Activated T-cell treated with anti-CD3 and anti-CD28 coated beads, Interleukin-2, amount 50 U/mL, for 72 hours (primary cell): ENCODE measurements around the gene TMPRSS4. TPM values are rescaled to one million over a fixed set of nuclear protein-coding genes. Genes with fewer than 3 reads are reported as not detected.

ENCODE experiments used
- ATAC-seq, 2 donors: fragments of 150-1000 bp; cut with Tn5 transposase; replicated peaks in 1 of 2; 2 replicates each; pipeline ENCODE4 v1.10.0; 2021; ENCODE audit warnings: moderate library complexity in 2 of 2, mild to moderate bottlenecking in 1 of 2
- DNase-seq, 2 donors: peaks; one replicate each; pipeline ENCODE4 v3.0.0; 2021 to 2022; ENCODE audit warnings: mixed read lengths in 1 of 2
- H3K27ac Mint-ChIP-seq: one replicate; pipeline ENCODE4 v1.8.0; 2022; ENCODE audit warnings: mild to moderate bottlenecking, moderate library complexity, mixed read lengths
- H3K27me3 Mint-ChIP-seq: one replicate; pipeline ENCODE4 v1.8.0; 2022; ENCODE audit warnings: low read depth, mixed read lengths
- H3K36me3 Mint-ChIP-seq, 2 donors: one replicate each; pipeline ENCODE4 v1.8.0; 2022; ENCODE audit warnings: mixed read lengths in 2 of 2, mild to moderate bottlenecking in 1 of 2; ENCODE audit not compliant: insufficient read depth in 2 of 2
- H3K4me1 Mint-ChIP-seq: one replicate; pipeline ENCODE4 v1.8.0; 2022; ENCODE audit warnings: low read depth, mixed read lengths
- H3K4me3 Mint-ChIP-seq, 2 donors: one replicate each; pipeline ENCODE4 v1.8.0; 2022; ENCODE audit warnings: mild to moderate bottlenecking in 2 of 2, mixed read lengths in 2 of 2, moderate library complexity in 2 of 2
- H3K9me3 Mint-ChIP-seq, 2 donors: one replicate each; pipeline ENCODE4 v1.8.0; 2022; ENCODE audit warnings: mixed read lengths in 2 of 2
- total RNA-seq, 2 donors: library from RNA; stranded (reverse); gene quantifications; one replicate each; pipeline ENCODE4 v1.2.3, GENCODE V29; 2022

TMPRSS4 gene
- total RNA-seq, 2 donors from 2014 or later, result 0.07 TPM; not detected in 1

DNA sequence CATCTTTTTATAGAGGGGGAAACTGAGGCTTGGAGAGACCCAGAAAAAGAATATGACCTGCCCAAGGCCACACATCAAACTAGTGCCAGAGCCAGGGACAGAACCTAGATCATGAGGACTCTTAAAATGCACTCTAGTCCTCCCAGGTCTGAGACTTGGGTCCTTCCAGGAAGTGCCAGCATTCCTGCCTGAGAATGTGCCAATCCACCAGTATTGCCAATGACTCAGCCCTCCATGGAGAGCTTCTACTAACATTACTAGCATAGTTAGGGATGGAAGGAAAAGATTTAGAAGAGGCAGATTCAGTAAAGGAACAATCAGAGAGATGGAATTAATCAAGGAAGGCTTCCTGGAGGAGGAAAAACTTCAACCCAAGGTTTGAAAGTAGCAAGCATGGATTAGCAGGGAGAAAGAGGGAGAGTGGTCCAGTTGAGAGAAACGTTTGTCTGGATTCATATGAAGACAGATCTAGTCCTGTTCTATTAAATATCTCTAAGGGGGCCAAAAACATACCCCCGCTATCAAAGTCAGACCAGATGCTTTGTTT lies 30.0 kb downstream of the TMPRSS4 start:
- peaks cover 9% of the 10 kb centered on the region for H3K27me3 Mint-ChIP-seq
- DNase-seq (no peak), ATAC-seq (no peak)
- no peak overlapping the region for H3K4me3 Mint-ChIP-seq
- no peak overlapping the region for H3K27ac Mint-ChIP-seq
- H3K36me3 Mint-ChIP-seq, result no peaks in the 10 kb centered on the region
- no peaks in the 10 kb centered on the region for H3K9me3 Mint-ChIP-seq
- H3K4me1 Mint-ChIP-seq, result no peaks in the 10 kb centered on the region

GRCh38 chr11:118108513-118108912 lies 31.6 kb downstream of the TMPRSS4 start:
- ATAC-seq, result no peak
- H3K36me3 Mint-ChIP-seq, result no peaks in the 10 kb centered on the region
- DNase-seq, result no peak
- H3K9me3 Mint-ChIP-seq, result no peaks in the 10 kb centered on the region
- H3K27me3 Mint-ChIP-seq, result peaks cover 9% of the 10 kb centered on the region
- no peaks in the 10 kb centered on the region for H3K4me1 Mint-ChIP-seq
- no peak overlapping the region for H3K4me3 Mint-ChIP-seq
- H3K27ac Mint-ChIP-seq, result no peak overlapping the region

GRCh38 chr11:118109231-118109630 lies 32.4 kb downstream of the TMPRSS4 start:
- no peak for DNase-seq
- Mint-ChIP-seq H3K27me3 (peaks cover 9% of the 10 kb centered on the region), H3K27ac (no peak overlapping the region), H3K9me3 (no peaks in the 10 kb centered on the region), H3K4me3 (no peak overlapping the region), H3K36me3 (no peaks in the 10 kb centered on the region), H3K4me1 (no peaks in the 10 kb centered on the region)
- ATAC-seq, result no peak

DNA sequence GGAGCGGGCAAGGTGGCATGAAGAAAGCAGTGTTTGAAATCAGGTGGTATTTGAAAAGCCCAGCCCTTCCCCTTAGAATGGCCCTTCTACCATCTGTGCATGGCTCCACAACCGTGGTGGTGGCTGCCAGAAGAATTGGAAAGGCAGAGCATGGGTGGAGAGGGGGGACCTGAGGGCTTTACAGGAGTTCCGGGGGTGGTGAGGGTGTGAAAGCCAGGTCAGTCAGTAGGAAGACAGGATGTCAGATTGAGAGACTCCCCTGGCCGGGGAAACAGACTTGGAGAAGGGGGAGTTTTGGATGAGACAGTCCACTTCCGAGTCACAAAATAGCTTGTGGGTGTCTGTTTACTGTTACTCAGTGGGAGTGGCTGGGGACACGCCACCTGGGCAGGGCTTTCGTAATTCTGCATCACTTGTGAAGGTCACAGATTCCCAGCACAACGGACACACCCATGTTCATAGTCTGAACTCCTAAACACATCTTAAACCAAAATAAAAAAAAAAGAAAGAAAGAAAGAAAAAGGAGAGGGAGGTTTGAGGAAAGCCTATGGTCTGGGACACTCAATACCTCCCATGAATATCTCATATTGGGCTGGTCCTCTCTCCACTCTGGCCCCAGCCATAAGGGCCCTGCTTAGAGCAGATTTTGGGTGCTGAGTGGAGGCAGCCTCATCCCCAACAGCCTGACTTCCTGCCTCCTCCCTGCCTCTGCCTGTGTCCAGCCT lies 34.3 kb downstream of the TMPRSS4 start:
- Mint-ChIP-seq H3K4me1 (no peaks in the 10 kb centered on the region), H3K36me3 (no peaks in the 10 kb centered on the region), H3K9me3 (no peaks in the 10 kb centered on the region), H3K4me3 (no peak overlapping the region), H3K27me3 (peaks cover 19% of the 10 kb centered on the region), H3K27ac (no peak overlapping the region)
- ATAC-seq (no peak), DNase-seq (no peak)

- no peaks in the 10 kb centered on the region for H3K9me3 Mint-ChIP-seq
- H3K4me1 Mint-ChIP-seq, result no peaks in the 10 kb centered on the region
- H3K27me3 Mint-ChIP-seq, result peaks cover 19% of the 10 kb centered on the region
- H3K36me3 Mint-ChIP-seq, result no peaks in the 10 kb centered on the region
- ATAC-seq (no peak), DNase-seq (no peak)
- no peak overlapping the region for H3K4me3 Mint-ChIP-seq
- no peak overlapping the region for H3K27ac Mint-ChIP-seq
Measured at GRCh38 chr11:118111744-118112035, 34.8 kb downstream of the TMPRSS4 start.

- no peak for ATAC-seq
- Mint-ChIP-seq H3K4me3 (no peak overlapping the region), H3K4me1 (peaks cover 6% of the 10 kb centered on the region), H3K36me3 (no peaks in the 10 kb centered on the region), H3K9me3 (no peaks in the 10 kb centered on the region), H3K27ac (no peak overlapping the region), H3K27me3 (peaks cover 19% of the 10 kb centered on the region)
- no peak for DNase-seq
Measured at GRCh38 chr11:118112711-118113430, 36.0 kb downstream of the TMPRSS4 start.

- Mint-ChIP-seq H3K9me3 (no peaks in the 10 kb centered on the region), H3K4me3 (no peak overlapping the region), H3K27ac (no peak overlapping the region), H3K4me1 (peaks cover 11% of the 10 kb centered on the region), H3K36me3 (no peaks in the 10 kb centered on the region), H3K27me3 (peaks cover 23% of the 10 kb centered on the region)
- no peak for ATAC-seq
- DNase-seq, result no peak
Measured at GRCh38 chr11:118114266-118114665, 37.4 kb downstream of the TMPRSS4 start.

DNA sequence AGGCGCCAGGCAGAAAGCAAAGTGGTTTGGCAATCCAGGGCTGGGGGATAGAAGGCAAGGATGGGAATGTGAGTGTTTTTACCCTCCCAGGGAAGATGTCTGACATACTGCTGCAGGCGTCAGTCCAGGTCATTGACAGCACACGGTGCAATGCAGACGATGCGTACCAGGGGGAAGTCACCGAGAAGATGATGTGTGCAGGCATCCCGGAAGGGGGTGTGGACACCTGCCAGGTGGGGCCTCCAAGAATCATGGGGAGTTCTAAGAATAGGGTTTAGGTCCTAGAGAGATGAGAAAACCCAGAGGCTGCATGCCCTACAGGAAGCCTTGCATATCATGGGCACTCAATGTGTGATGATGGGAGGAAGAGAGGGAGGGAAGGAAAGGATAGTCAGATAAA lies 38.2 kb downstream of the TMPRSS4 start:
- no peak for DNase-seq
- Mint-ChIP-seq H3K4me3 (no peak overlapping the region), H3K4me1 (peaks cover 11% of the 10 kb centered on the region), H3K9me3 (no peaks in the 10 kb centered on the region), H3K27ac (no peak overlapping the region), H3K36me3 (no peaks in the 10 kb centered on the region), H3K27me3 (peaks cover 24% of the 10 kb centered on the region)
- no peak for ATAC-seq

GRCh38 chr11:118117790-118118601 lies 41.1 kb downstream of the TMPRSS4 start:
- Mint-ChIP-seq H3K4me1 (peaks cover 11% of the 10 kb centered on the region), H3K27me3 (peaks cover 15% of the 10 kb centered on the region), H3K36me3 (no peaks in the 10 kb centered on the region), H3K4me3 (peak overlapping the region; percentile 18 to 53), H3K27ac (no peak overlapping the region), H3K9me3 (no peaks in the 10 kb centered on the region)
- ATAC-seq (peak; percentile 82 to 88), DNase-seq (peak; percentile 27 to 39)

GRCh38 chr11:118120793-118121192 lies 43.9 kb downstream of the TMPRSS4 start:
- ATAC-seq (no peak), DNase-seq (no peak)
- peaks cover 5% of the 10 kb centered on the region for H3K27me3 Mint-ChIP-seq
- H3K4me3 Mint-ChIP-seq, result no peak overlapping the region
- H3K9me3 Mint-ChIP-seq, result no peaks in the 10 kb centered on the region
- no peak overlapping the region for H3K27ac Mint-ChIP-seq
- peaks cover 11% of the 10 kb centered on the region for H3K4me1 Mint-ChIP-seq
- H3K36me3 Mint-ChIP-seq, result no peaks in the 10 kb centered on the region

GRCh38 chr11:118124929-118125535 lies 48.2 kb downstream of the TMPRSS4 start:
- no peak overlapping the region for H3K27ac Mint-ChIP-seq
- H3K4me3 Mint-ChIP-seq, result no peak overlapping the region
- H3K4me1 Mint-ChIP-seq, result no peaks in the 10 kb centered on the region
- H3K36me3 Mint-ChIP-seq, result no peaks in the 10 kb centered on the region
- no peaks in the 10 kb centered on the region for H3K9me3 Mint-ChIP-seq
- ATAC-seq, result no peak
- H3K27me3 Mint-ChIP-seq, result no peaks in the 10 kb centered on the region
- DNase-seq, result no peak

DNA sequence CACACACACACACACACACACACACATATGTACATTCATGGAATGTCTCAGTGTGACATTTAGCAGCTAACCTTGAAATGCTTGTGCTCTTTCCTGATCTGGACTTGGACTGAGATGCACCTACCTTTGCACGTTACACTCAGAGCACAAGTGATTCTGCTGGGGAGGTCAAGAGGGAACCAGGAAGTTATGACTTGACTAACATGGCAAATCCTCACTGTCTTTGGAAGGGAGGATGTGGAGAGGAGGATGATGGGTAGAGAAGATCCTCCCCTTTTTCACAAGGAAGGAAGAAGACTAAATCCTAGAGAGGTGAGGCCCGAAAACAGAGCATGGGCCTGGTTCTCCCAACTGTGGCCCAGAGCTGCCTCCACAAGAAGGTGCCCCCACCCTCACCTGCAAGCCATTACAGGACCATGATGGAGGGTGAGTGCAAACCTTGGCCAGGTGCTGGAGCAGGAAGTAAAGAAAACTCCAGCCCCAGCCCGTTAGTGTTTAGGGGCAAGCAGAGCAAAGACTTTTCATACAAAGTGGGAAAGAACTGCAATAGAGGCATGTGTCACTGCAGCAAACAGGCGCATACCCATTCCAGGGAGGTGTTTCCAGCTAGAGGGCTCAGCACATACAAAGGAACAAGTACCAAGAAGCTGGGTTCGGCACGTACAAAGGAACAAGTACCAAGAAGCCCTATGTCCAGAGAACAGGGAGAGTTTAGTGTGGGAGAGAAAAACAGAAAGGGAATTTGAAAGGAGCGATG lies 49.4 kb downstream of the TMPRSS4 start:
- H3K27me3 Mint-ChIP-seq, result no peaks in the 10 kb centered on the region
- H3K27ac Mint-ChIP-seq, result no peak overlapping the region
- no peaks in the 10 kb centered on the region for H3K36me3 Mint-ChIP-seq
- ATAC-seq, result peak; percentile 37 to 60
- no peak for DNase-seq
- no peaks in the 10 kb centered on the region for H3K4me1 Mint-ChIP-seq
- H3K4me3 Mint-ChIP-seq, result no peak overlapping the region
- H3K9me3 Mint-ChIP-seq, result no peaks in the 10 kb centered on the region
